Occipital lobe (tissue), 2 donors: ENCODE measurements around the gene JDP2. TPM values are rescaled to one million over a fixed set of nuclear protein-coding genes. Genes with fewer than 3 reads are reported as not detected.

Experiments used
- DNase-seq: peaks from one replicate; lab custom pipeline; 2025; lab: John Stamatoyannopoulos, UW
- total RNA-seq: library from RNA; depleted of rRNA; stranded (reverse); fragments of >200 nt; gene quantifications from one replicate; pipeline ENCODE4 v1.2.3, GENCODE V29; 2014

Gene JDP2
- total RNA-seq, 1 donor from 2014 or later, result 4.2 TPM

- no peak for DNase-seq
Measured at GRCh38 chr14:75479770-75480600, 52.2 kb downstream of the JDP2 start.

- DNase-seq, result no peak
Measured at GRCh38 chr14:75482366-75482765, 54.5 kb downstream of the JDP2 start.

- no peak for DNase-seq
Measured at GRCh38 chr14:75484711-75485429, 57.0 kb downstream of the JDP2 start.

GRCh38 chr14:75486318-75486717 lies 58.5 kb downstream of the JDP2 start:
- DNase-seq, result no peak

- DNase-seq, result no peak
Measured at GRCh38 chr14:75487155-75487671, 59.4 kb downstream of the JDP2 start.

DNA sequence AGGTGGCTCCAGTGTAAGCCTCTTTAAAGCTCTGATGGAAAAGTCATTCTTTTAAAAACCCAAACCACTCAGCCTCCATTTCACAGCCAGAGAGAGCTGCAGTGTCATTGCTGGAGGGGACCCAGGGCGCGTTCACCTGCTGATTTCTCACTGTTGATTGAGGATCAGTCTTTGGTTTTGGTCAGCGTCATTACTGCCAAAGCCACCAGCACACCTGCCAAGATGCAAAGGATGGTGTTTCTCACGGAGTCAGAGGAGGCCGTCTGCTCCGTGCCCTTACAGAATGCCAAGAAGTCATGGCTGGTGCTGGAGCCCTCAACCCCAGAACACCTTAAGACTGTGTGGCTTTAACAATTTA lies 61.6 kb downstream of the JDP2 start:
- no peak for DNase-seq

- no peak for DNase-seq
Measured at GRCh38 chr14:75491376-75491978, 63.7 kb downstream of the JDP2 start.

DNA sequence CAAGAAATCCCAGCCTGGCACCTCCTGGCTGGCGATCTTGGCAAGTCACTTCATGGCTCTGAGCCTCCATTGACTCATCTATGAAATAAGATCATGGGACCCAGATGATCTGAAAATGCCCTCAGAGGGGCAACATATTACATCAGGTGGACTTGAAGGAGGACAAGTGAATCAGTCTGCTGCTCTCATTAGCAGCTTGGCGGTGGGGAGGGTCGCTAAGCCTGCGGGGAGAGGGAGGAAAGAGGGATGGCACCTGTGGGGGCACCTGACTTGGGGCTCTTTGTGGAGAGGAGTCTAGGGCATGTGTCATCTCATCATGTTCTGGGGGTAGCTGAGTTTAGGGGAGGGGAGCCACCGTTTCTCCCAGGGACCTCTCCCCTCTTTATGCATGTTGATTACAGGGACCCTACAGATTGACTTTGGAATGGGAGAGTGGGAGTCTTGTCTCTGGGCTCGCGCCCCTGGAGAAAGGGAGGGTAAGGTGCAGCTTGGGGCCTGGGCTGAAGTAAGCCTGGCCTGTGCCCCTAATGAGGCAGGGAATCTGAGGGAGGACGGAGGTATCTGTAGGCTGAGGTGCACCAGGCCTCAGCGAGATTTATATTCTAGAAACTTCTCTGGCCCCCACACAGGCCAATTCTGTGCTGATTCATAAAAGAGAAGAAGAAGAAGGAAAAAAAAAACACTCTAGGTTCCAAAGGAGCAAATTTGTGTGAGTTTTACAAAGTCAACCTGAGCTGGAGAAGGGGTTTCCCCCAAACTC lies 65.2 kb downstream of the JDP2 start:
- DNase-seq, result no peak

- DNase-seq, result no peak
Measured at GRCh38 chr14:75493592-75494087, 65.8 kb downstream of the JDP2 start.

DNA sequence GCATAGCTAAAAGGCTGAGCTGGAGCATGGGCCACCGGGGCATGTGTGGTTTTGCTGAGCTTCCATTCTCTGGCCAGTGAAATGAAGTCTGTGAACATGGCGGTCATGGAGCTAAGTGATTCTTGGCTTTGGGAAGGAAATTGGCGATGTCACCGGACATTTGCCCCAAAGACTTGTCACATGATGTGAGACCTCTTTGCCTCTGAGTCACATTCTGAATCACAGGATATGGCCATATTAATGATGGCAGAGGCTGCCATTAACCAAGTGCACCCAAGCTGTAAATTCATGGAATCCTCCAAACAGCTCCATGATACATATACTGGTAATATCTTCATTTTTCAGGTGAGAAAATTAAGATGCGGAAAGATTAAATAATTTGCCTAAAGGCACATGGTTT lies 67.1 kb downstream of the JDP2 start:
- DNase-seq, result no peak

- no peak for DNase-seq
Measured at GRCh38 chr14:75495399-75495798, 67.6 kb downstream of the JDP2 start.

DNA sequence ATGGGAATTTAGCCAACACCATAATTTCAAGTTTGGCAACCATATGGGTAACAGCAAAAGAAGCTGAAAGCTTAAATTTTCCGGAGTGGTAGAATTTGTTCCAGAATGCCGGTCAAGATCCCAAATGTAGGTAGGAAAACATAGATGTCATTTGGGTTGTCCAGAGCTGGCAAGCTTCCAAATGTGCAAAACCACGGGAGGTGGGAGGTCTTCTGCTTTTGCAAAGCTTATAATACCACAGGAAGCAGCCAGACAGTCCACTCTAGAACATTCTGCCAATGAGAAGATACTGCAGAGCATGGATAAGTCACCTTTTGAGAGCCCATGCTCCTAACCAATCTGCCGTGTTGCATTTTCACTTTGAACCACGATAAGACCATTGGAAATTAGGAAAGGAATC lies 68.1 kb downstream of the JDP2 start:
- DNase-seq, result no peak

GRCh38 chr14:75496755-75497154 lies 68.9 kb downstream of the JDP2 start:
- no peak for DNase-seq

GRCh38 chr14:75497191-75497590 lies 69.4 kb downstream of the JDP2 start:
- no peak for DNase-seq

GRCh38 chr14:75497701-75498100 lies 69.9 kb downstream of the JDP2 start:
- DNase-seq, result no peak

- DNase-seq, result no peak
Measured at GRCh38 chr14:75499084-75499875, 71.5 kb downstream of the JDP2 start.

GRCh38 chr14:75501080-75501479 lies 73.3 kb downstream of the JDP2 start:
- no peak for DNase-seq

- DNase-seq, result no peak
Measured at GRCh38 chr14:75504411-75504810, 76.6 kb downstream of the JDP2 start.

GRCh38 chr14:75506930-75507329 lies 79.1 kb downstream of the JDP2 start:
- no peak for DNase-seq

- DNase-seq, result no peak
Measured at GRCh38 chr14:75510547-75510946, 82.7 kb downstream of the JDP2 start.

GRCh38 chr14:75511201-75511600 lies 83.4 kb downstream of the JDP2 start:
- DNase-seq, result no peak
